B cell (primary cell): ENCODE measurements around the gene HNRNPH2. TPM values are rescaled to one million over a fixed set of nuclear protein-coding genes. Genes with fewer than 3 reads are reported as not detected.

Source experiments
- ATAC-seq: fragments of 200-7000 bp; cut with Tn5 transposase; one replicate; pipeline ENCODE4 v1.10.0; 2021; ENCODE audit warnings: low read depth, mild to moderate bottlenecking, moderate number of reproducible peaks, moderate library complexity
- CTCF ChIA-PET: fragments of 350-600 bp; sonication (Branson Sonifier 250); formaldehyde crosslinking; loops from one replicate; lab custom pipeline; 2021; ENCODE audit warnings: antibody characterized with exemption, inconsistent platforms; lab: Charles Lee
- POLR2A ChIA-PET: fragments of 350-600 bp; sonication (Branson Sonifier 250); formaldehyde crosslinking; loops from one replicate; lab custom pipeline; 2021; ENCODE audit warnings: antibody characterized with exemption; lab: Charles Lee
- DNase-seq: peaks from one replicate; pipeline ENCODE4 v3.0.0; 2013
- H2AFZ ChIP-seq: 2 replicates; pipeline ENCODE4 v1.6.1; 2012; ENCODE audit warnings: mild to moderate bottlenecking, low read depth, low read length; ENCODE audit not compliant: insufficient read depth, poor library complexity, severe bottlenecking
- H3K27ac ChIP-seq, 2 donors: 1 replicate in 1 of 2; 2 replicates in 1 of 2; pipeline ENCODE4 v1.5.1; 2012 to 2013; ENCODE audit warnings: low read length in 2 of 2, mild to moderate bottlenecking in 2 of 2, moderate library complexity in 1 of 2
- H3K27me3 ChIP-seq, 4 experiments: fragments of 200-600 bp in 1 of 4; sonication (generic) in 1 of 4; replicated peaks in 1 of 4; 1 replicate in 2 of 4; 2 replicates in 2 of 4; pipeline versions ENCODE4 v1.6.1 to v1.7.0; 2013 to 2016; ENCODE audit warnings: low read length in 3 of 4, mild to moderate bottlenecking in 2 of 4, mixed read lengths in 1 of 4, moderate library complexity in 1 of 4; ENCODE audit not compliant: insufficient read depth in 4 of 4, control insufficient read depth in 3 of 4; ENCODE audit errors: control extremely low read depth in 1 of 4
- H3K36me3 ChIP-seq, 2 experiments: replicated peaks in 1 of 2; 1 replicate in 1 of 2; 2 replicates in 1 of 2; pipeline versions ENCODE4 v1.6.1 to v1.7.1; 2013; ENCODE audit warnings: low read length in 1 of 2; ENCODE audit not compliant: insufficient read depth in 2 of 2, control insufficient read depth in 1 of 2; ENCODE audit errors: control extremely low read depth in 1 of 2, extremely low read depth in 1 of 2
- H3K4me1 ChIP-seq, 2 donors: fragments of 200-600 bp in 1 of 2; sonication (generic) in 1 of 2; 1 replicate in 1 of 2; 2 replicates in 1 of 2; pipeline versions ENCODE4 v1.5.1 to v1.6.1; 2013 to 2017; ENCODE audit warnings: low read length in 2 of 2; ENCODE audit not compliant: control insufficient read depth in 2 of 2, insufficient read depth in 2 of 2
- H3K4me2 ChIP-seq: replicated peaks from 2 replicates; pipeline ENCODE3; 2012; ENCODE audit warnings: mild to moderate bottlenecking, low read depth, low read length; ENCODE audit not compliant: poor library complexity, severe bottlenecking
- H3K4me3 ChIP-seq, 5 experiments: fragments of 200-600 bp in 1 of 5; sonication (generic) in 1 of 5; 1 replicate in 3 of 5; 2 replicates in 2 of 5; pipeline versions ENCODE4 v1.5.1 to v1.7.0; 2011 to 2016; ENCODE audit warnings: low read length in 4 of 5, mild to moderate bottlenecking in 4 of 5, low read depth in 2 of 5, control low read depth in 1 of 5, moderate library complexity in 1 of 5; ENCODE audit not compliant: insufficient read depth in 1 of 5; ENCODE audit errors: control extremely low read depth in 1 of 5, extremely low read depth in 1 of 5
- H3K79me2 ChIP-seq: fragments of 200-600 bp; sonication (generic); one replicate; pipeline ENCODE4 v1.6.0; 2016; ENCODE audit warnings: low read length; ENCODE audit not compliant: control insufficient read depth, insufficient read depth
- H3K9ac ChIP-seq: fragments of 200-600 bp; sonication (generic); 2 replicates; pipeline ENCODE4 v1.6.1; 2017; ENCODE audit warnings: mild to moderate bottlenecking, low read length, moderate library complexity
- H3K9me3 ChIP-seq, 3 donors: one replicate each; pipeline versions ENCODE4 v1.6.1 to v1.7.1; 2013; ENCODE audit warnings: low read length in 2 of 3; ENCODE audit not compliant: control insufficient read depth in 2 of 3, insufficient read depth in 1 of 3; ENCODE audit errors: control extremely low read depth in 1 of 3
- H4K20me1 ChIP-seq: 2 replicates; pipeline ENCODE4 v1.6.0; 2012; ENCODE audit warnings: mild to moderate bottlenecking, low read length; ENCODE audit not compliant: insufficient read depth, control insufficient read depth, poor library complexity, severe bottlenecking
- H3K27ac Mint-ChIP-seq: one replicate; pipeline ENCODE4 v1.8.0; 2021; ENCODE audit warnings: mixed read lengths
- H3K27me3 Mint-ChIP-seq: one replicate; pipeline ENCODE4 v1.8.0; 2021; ENCODE audit warnings: mixed read lengths
- H3K4me1 Mint-ChIP-seq: one replicate; pipeline ENCODE4 v1.8.0; 2021; ENCODE audit warnings: mixed read lengths
- H3K4me3 Mint-ChIP-seq: one replicate; pipeline ENCODE4 v1.8.0; 2021; ENCODE audit warnings: mixed read lengths
- H3K9me3 Mint-ChIP-seq: one replicate; pipeline ENCODE4 v1.8.0; 2022; ENCODE audit warnings: mixed read lengths; ENCODE audit not compliant: insufficient read depth
- CTCF ChIP-seq: fragments of 200-600 bp; IDR thresholded peaks from one replicate; pipeline ENCODE4 v1.8.0; 2022; ENCODE audit warnings: antibody characterized with exemption, mild to moderate bottlenecking
- EZH2 ChIP-seq: IDR thresholded peaks from 2 replicates; pipeline ENCODE4 v1.6.1; 2012; ENCODE audit warnings: borderline replicate concordance, low read depth, mild to moderate bottlenecking, moderate library complexity, low read length; ENCODE audit not compliant: insufficient read depth, poor library complexity, severe bottlenecking
- WGBS: methylation state at CpG from one replicate; pipeline ENCODE4 v1.1.5; 2013; ENCODE audit warnings: missing lambda C conversion rate; ENCODE audit not compliant: insufficient coverage; 5-methylcytosine and 5-hydroxymethylcytosine counted together
- intact Hi-C: fragments of 100-400 bp; cut with micrococcal nuclease; formaldehyde crosslinking; loops from one replicate; pipeline ENCODE4 v1.10.0; 2022
- polyA plus RNA-seq: library from polyadenylated mRNA; depleted of rRNA; stranded (reverse); fragments of >200 nt; gene quantifications from 2 replicates; pipeline ENCODE4 v1.2.3, GENCODE V29; 2012
- total RNA-seq, 2 donors: library from RNA; stranded (reverse); fragments of 120-200 nt in 1 of 2; gene quantifications; 1 replicate in 1 of 2; 2 replicates in 1 of 2; pipeline versions ENCODE4 v1.2.3 to v1.2.4, GENCODE V29; 2013 to 2022

The HNRNPH2 gene
- total and polyA plus RNA-seq, 2 donors (not counting 1 experiment from before 2014, with no cell fraction given) = 9.2 to 57.1 TPM

- no peak overlapping the region for H3K9ac ChIP-seq
- H3K27me3 ChIP-seq = no peaks in the 10 kb centered on the region
- no peaks in the 10 kb centered on the region for H3K27me3 Mint-ChIP-seq
- no CpG with 5 or more reads among the region's 2 CpGs for WGBS
- ChIA-PET CTCF (no interaction called here), POLR2A (no interaction called here)
- no peaks in the 10 kb centered on the region for H3K4me1 ChIP-seq
- H3K4me3 Mint-ChIP-seq = no peak overlapping the region
- no peak overlapping the region for H2AFZ ChIP-seq
- H3K36me3 ChIP-seq = peaks cover 0 to 4% of the 10 kb centered on the region in 2 experiments
- ATAC-seq = no peak
- H3K9me3 Mint-ChIP-seq = no peaks in the 10 kb centered on the region
- intact Hi-C loops = no loop called here
- H3K4me2 ChIP-seq = no peak overlapping the region
- peaks cover 6% of the 10 kb centered on the region for H3K4me1 Mint-ChIP-seq
- no peak for TF ChIP-seq CTCF
- no peaks in the 10 kb centered on the region for H3K9me3 ChIP-seq
- H4K20me1 ChIP-seq = no peaks in the 10 kb centered on the region
- H3K79me2 ChIP-seq = no peaks in the 10 kb centered on the region
- no peak overlapping the region for H3K27ac Mint-ChIP-seq
- H3K4me3 ChIP-seq = no peak overlapping the region
- no peak overlapping the region for H3K27ac ChIP-seq
- DNase-seq = no peak
Measured at GRCh38 chrX:101442085-101442484, 34.1 kb downstream of the HNRNPH2 start.

- Histone ChIP-seq H3K27ac (no peak overlapping the region), H3K27me3 (no peaks in the 10 kb centered on the region), H4K20me1 (no peaks in the 10 kb centered on the region), H3K9me3 (no peaks in the 10 kb centered on the region), H3K9ac (no peak overlapping the region), H3K36me3 (no peaks in the 10 kb centered on the region), H3K79me2 (no peaks in the 10 kb centered on the region), H3K4me3 (no peak overlapping the region), H3K4me1 (no peaks in the 10 kb centered on the region), H2AFZ (no peak overlapping the region), H3K4me2 (no peak overlapping the region)
- CTCF ChIA-PET = no interaction called here
- H3K9me3 Mint-ChIP-seq = peaks cover 5% of the 10 kb centered on the region
- POLR2A ChIA-PET = no interaction called here
- intact Hi-C loops = no loop called here
- no CpG with 5 or more reads among the region's 1 CpG for WGBS
- DNase-seq = no peak
- TF ChIP-seq EZH2 = no peak
- no peak overlapping the region for H3K27ac Mint-ChIP-seq
- H3K4me3 Mint-ChIP-seq = no peak overlapping the region
- H3K4me1 Mint-ChIP-seq = peaks cover 6% of the 10 kb centered on the region
- ATAC-seq = no peak
- no peaks in the 10 kb centered on the region for H3K27me3 Mint-ChIP-seq
Measured at GRCh38 chrX:101449279-101449678, 41.3 kb downstream of the HNRNPH2 start.
